H9 (cell line): ENCODE data around the gene TMOD1. TPM values are rescaled to one million over a fixed set of nuclear protein-coding genes. Genes with fewer than 3 reads are reported as not detected.

Experiments
- DNase-seq: peaks from one replicate; pipeline ENCODE4 v3.0.0-alpha.2; 2017
- H2AFZ ChIP-seq: one replicate; pipeline ENCODE4 v1.6.1; 2013; ENCODE audit warnings: mild to moderate bottlenecking, low read length, control low read depth, moderate library complexity
- H2AK5ac ChIP-seq: 2 replicates; pipeline ENCODE4 v1.6.1; 2013; ENCODE audit warnings: low read length, control low read depth, mixed read lengths; ENCODE audit not compliant: insufficient read length
- H2BK120ac ChIP-seq: one replicate; pipeline ENCODE4 v1.6.1; 2013; ENCODE audit warnings: low read depth, mild to moderate bottlenecking, low read length, control low read depth, inconsistent platforms; ENCODE audit not compliant: poor library complexity, severe bottlenecking
- H2BK12ac ChIP-seq: 2 replicates; pipeline ENCODE4 v1.6.1; 2013; ENCODE audit warnings: low read length, control low read depth, mixed read lengths, low read depth; ENCODE audit not compliant: insufficient read length
- H2BK15ac ChIP-seq: 2 replicates; pipeline ENCODE4 v1.6.1; 2013; ENCODE audit warnings: low read depth, low read length, control low read depth
- H2BK20ac ChIP-seq: one replicate; pipeline ENCODE4 v1.6.1; 2013; ENCODE audit warnings: low read depth, mild to moderate bottlenecking, low read length, control low read depth, inconsistent platforms; ENCODE audit not compliant: poor library complexity, severe bottlenecking
- H2BK5ac ChIP-seq: 2 replicates; pipeline ENCODE4 v1.6.1; 2013; ENCODE audit warnings: low read length, control low read depth, mixed read lengths; ENCODE audit not compliant: insufficient read length
- H3K14ac ChIP-seq: 2 replicates; pipeline ENCODE4 v1.6.1; 2013; ENCODE audit warnings: low read length, control low read depth; ENCODE audit not compliant: insufficient read depth
- H3K18ac ChIP-seq: 2 replicates; pipeline ENCODE4 v1.6.1; 2013; ENCODE audit warnings: low read depth, mild to moderate bottlenecking, mixed read lengths, low read length, control low read depth; ENCODE audit not compliant: insufficient read length
- H3K23ac ChIP-seq: 2 replicates; pipeline ENCODE4 v1.6.1; 2013; ENCODE audit warnings: low read length, control low read depth, mixed read lengths, low read depth; ENCODE audit not compliant: insufficient read length
- H3K23me2 ChIP-seq: 2 replicates; pipeline ENCODE4 v1.6.1; 2013; ENCODE audit warnings: low read depth, mild to moderate bottlenecking, mixed read lengths, low read length, control low read depth; ENCODE audit not compliant: insufficient read length, poor library complexity, severe bottlenecking
- H3K27ac ChIP-seq: 2 replicates; pipeline ENCODE4 v1.5.1; 2013; ENCODE audit warnings: low read length, control low read depth, mixed read lengths, low read depth; ENCODE audit not compliant: insufficient read length
- H3K27me3 ChIP-seq: 2 replicates; pipeline ENCODE4 v1.6.1; 2013; ENCODE audit warnings: low read length, control low read depth, inconsistent platforms; ENCODE audit not compliant: insufficient read depth
- H3K4ac ChIP-seq: 2 replicates; pipeline ENCODE4 v1.6.1; 2013; ENCODE audit warnings: low read depth, mild to moderate bottlenecking, control low read depth, inconsistent platforms, low read length, moderate library complexity
- H3K4me1 ChIP-seq: 2 replicates; pipeline ENCODE4 v1.6.1; 2013; ENCODE audit warnings: low read length, control low read depth, inconsistent platforms; ENCODE audit not compliant: insufficient read depth
- H3K4me2 ChIP-seq: 2 replicates; pipeline ENCODE4 v1.6.1; 2013; ENCODE audit warnings: low read length, control low read depth, mixed read lengths; ENCODE audit not compliant: insufficient read length, insufficient read depth
- H3K56ac ChIP-seq: 2 replicates; pipeline ENCODE4 v1.6.1; 2013; ENCODE audit warnings: low read depth, mild to moderate bottlenecking, mixed read lengths, low read length, control low read depth; ENCODE audit not compliant: insufficient read length
- H3K79me1 ChIP-seq: 2 replicates; pipeline ENCODE4 v1.6.1; 2013; ENCODE audit warnings: low read depth, mild to moderate bottlenecking, moderate library complexity, low read length, control low read depth, inconsistent platforms; ENCODE audit not compliant: insufficient read depth, poor library complexity, severe bottlenecking
- H3K79me2 ChIP-seq: 2 replicates; pipeline ENCODE4 v1.6.1; 2013; ENCODE audit warnings: low read length, control low read depth, inconsistent platforms; ENCODE audit not compliant: insufficient read depth
- H3K9ac ChIP-seq: 2 replicates; pipeline ENCODE4 v1.6.1; 2013; ENCODE audit warnings: low read length, control low read depth, mixed read lengths; ENCODE audit not compliant: insufficient read length; ENCODE audit errors: extremely low read depth
- H3K9me3 ChIP-seq: one replicate; pipeline ENCODE4 v1.6.1; 2013; ENCODE audit warnings: low read depth, low read length, inconsistent platforms; ENCODE audit not compliant: control insufficient read depth
- H3T11ph ChIP-seq: one replicate; pipeline ENCODE4 v1.6.1; 2013; ENCODE audit warnings: mild to moderate bottlenecking, low read length, control low read depth, inconsistent platforms
- H4K20me1 ChIP-seq: one replicate; pipeline ENCODE4 v1.6.1; 2013; ENCODE audit not compliant: control insufficient read depth, insufficient read length, insufficient read depth
- H4K5ac ChIP-seq: 2 replicates; pipeline ENCODE4 v1.6.1; 2013; ENCODE audit warnings: low read depth, mild to moderate bottlenecking, mixed read lengths, low read length, control low read depth; ENCODE audit not compliant: insufficient read length
- H4K8ac ChIP-seq: replicated peaks from 2 replicates; pipeline ENCODE4 v1.6.1; 2013; ENCODE audit warnings: low read length, control low read depth, mixed read lengths, low read depth; ENCODE audit not compliant: insufficient read length
- H4K91ac ChIP-seq: 2 replicates; pipeline ENCODE4 v1.6.1; 2013; ENCODE audit warnings: low read depth, mild to moderate bottlenecking, moderate library complexity, mixed read lengths, low read length, control low read depth; ENCODE audit not compliant: insufficient read length
- H3K27ac Mint-ChIP-seq, 3 experiments: 2 replicates in 2 of 3; 3 replicates in 1 of 3; pipeline ENCODE4 v1.8.0; 2020 to 2021; ENCODE audit warnings: mixed read lengths in 3 of 3, mild to moderate bottlenecking in 1 of 3, moderate library complexity in 1 of 3
- H3K27me3 Mint-ChIP-seq: 2 replicates; pipeline ENCODE4 v1.8.0; 2021; ENCODE audit warnings: low read depth, mild to moderate bottlenecking, moderate library complexity, mixed read lengths
- H3K36me3 Mint-ChIP-seq, 3 experiments: 2 replicates in 2 of 3; 3 replicates in 1 of 3; pipeline ENCODE4 v1.8.0; 2020 to 2021; ENCODE audit warnings: low read depth in 3 of 3, mixed read lengths in 3 of 3; ENCODE audit not compliant: insufficient read depth in 1 of 3
- H3K4me1 Mint-ChIP-seq, 2 experiments: 2 replicates each; pipeline ENCODE4 v1.8.0; 2020; ENCODE audit warnings: mixed read lengths in 2 of 2
- H3K4me3 Mint-ChIP-seq, 2 experiments: 2 replicates in 1 of 2; 3 replicates in 1 of 2; pipeline ENCODE4 v1.8.0; 2020 to 2021; ENCODE audit warnings: mild to moderate bottlenecking in 2 of 2, mixed read lengths in 2 of 2, moderate library complexity in 1 of 2
- H3K9me3 Mint-ChIP-seq, 2 experiments: 2 replicates in 1 of 2; 3 replicates in 1 of 2; pipeline ENCODE4 v1.8.0; 2020; ENCODE audit warnings: mild to moderate bottlenecking in 2 of 2, mixed read lengths in 2 of 2, moderate library complexity in 1 of 2
- WGBS: extraction: QIAGEN DNeasy Blood & Tissue Kit; methylation state at CpG from one replicate; pipeline ENCODE4 v1.1.7; 2013; ENCODE audit warnings: missing lambda C conversion rate, low lambda C conversion rate, mixed read lengths; ENCODE audit not compliant: insufficient read length; ENCODE audit errors: extremely low coverage; 5-methylcytosine and 5-hydroxymethylcytosine counted together
- total RNA-seq: library from RNA; stranded (reverse); gene quantifications from 2 replicates; pipeline ENCODE4 v1.2.1, GENCODE V29; 2021
- TF ChIP-seq, protein P1 (sequence below): fragments of 200-600 bp; sonication (generic); conservative IDR thresholded peaks from 3 replicates; pipeline ENCODE4 v1.8.0; 2021; ENCODE audit warnings: antibody characterized with exemption, mild to moderate bottlenecking

The TMOD1 gene
- total RNA-seq, 1 experiment from 2014 or later = 0.98 TPM

GRCh38 chr9:97528529-97529230 lies 27.2 kb downstream of the TMOD1 start:
- Histone ChIP-seq H3K4me2 (peak overlapping the region; percentile 1), H4K91ac (no peak overlapping the region), H3K9me3 (no peaks in the 10 kb centered on the region), H4K20me1 (no peaks in the 10 kb centered on the region), H3K23ac (no peak overlapping the region), H3K27ac (peak overlapping the region; percentile 49), H2BK5ac (no peak overlapping the region), H4K8ac (no peak overlapping the region), H2BK15ac (no peak overlapping the region), H3K14ac (no peak overlapping the region), H3K18ac (no peak overlapping the region), H3T11ph (no peak overlapping the region), H2BK12ac (no peak overlapping the region), H2BK20ac (no peak overlapping the region), H3K56ac (no peak overlapping the region), H2BK120ac (no peak overlapping the region), H3K4me1 (peaks cover 2% of the 10 kb centered on the region; the same call in 1 of the 2 replicates), H2AK5ac (no peak overlapping the region), H3K23me2 (no peaks in the 10 kb centered on the region), H4K5ac (no peak overlapping the region), H3K79me2 (no peaks in the 10 kb centered on the region), H3K9ac (no peak overlapping the region), H3K27me3 (no peaks in the 10 kb centered on the region), H2AFZ (no peak overlapping the region), H3K4ac (no peak overlapping the region), H3K79me1 (no peaks in the 10 kb centered on the region)
- H3K27ac Mint-ChIP-seq = peak overlapping the region; percentile 80 to 99 (median 96); a peak in 6 of 7 replicates
- DNase-seq = peak; percentile 76
- no peaks in the 10 kb centered on the region for H3K36me3 Mint-ChIP-seq
- peak overlapping the region; percentile 26 to 32; a peak in 2 of 5 replicates for H3K4me3 Mint-ChIP-seq
- WGBS = no CpG with 5 or more reads among the region's 8 CpGs
- peaks cover 34 to 38% of the 10 kb centered on the region in 2 experiments for H3K4me1 Mint-ChIP-seq
- no peaks in the 10 kb centered on the region; the same call in none of the 2 replicates for H3K27me3 Mint-ChIP-seq
- TF ChIP-seq, protein P1, sequence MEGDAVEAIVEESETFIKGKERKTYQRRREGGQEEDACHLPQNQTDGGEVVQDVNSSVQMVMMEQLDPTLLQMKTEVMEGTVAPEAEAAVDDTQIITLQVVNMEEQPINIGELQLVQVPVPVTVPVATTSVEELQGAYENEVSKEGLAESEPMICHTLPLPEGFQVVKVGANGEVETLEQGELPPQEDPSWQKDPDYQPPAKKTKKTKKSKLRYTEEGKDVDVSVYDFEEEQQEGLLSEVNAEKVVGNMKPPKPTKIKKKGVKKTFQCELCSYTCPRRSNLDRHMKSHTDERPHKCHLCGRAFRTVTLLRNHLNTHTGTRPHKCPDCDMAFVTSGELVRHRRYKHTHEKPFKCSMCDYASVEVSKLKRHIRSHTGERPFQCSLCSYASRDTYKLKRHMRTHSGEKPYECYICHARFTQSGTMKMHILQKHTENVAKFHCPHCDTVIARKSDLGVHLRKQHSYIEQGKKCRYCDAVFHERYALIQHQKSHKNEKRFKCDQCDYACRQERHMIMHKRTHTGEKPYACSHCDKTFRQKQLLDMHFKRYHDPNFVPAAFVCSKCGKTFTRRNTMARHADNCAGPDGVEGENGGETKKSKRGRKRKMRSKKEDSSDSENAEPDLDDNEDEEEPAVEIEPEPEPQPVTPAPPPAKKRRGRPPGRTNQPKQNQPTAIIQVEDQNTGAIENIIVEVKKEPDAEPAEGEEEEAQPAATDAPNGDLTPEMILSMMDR = no peak
- no peaks in the 10 kb centered on the region; a peak in 1 of 5 replicates for H3K9me3 Mint-ChIP-seq
